LoVo (cell line): Measurements from ENCODE around the gene RPL41.
"Not testable (repeated sequence)": the region's sequence is repeated elsewhere in the genome, so short reads cannot be mapped to it uniquely, and the experiment has no call there.

Experiments
- DNase-seq: peaks from one replicate; pipeline ENCODE4 v3.0.0-alpha.2; 2016; ENCODE audit warnings: low spot score

The RPL41 gene

GRCh38 chr12:56103066-56103711 lies 13.2 kb upstream of the RPL41 start:
- no peak for DNase-seq

- DNase-seq: no peak
These were observed 12.7 kb upstream of the RPL41 start for GRCh38 chr12:56103823-56104108.

GRCh38 chr12:56104109-56104814 lies 12.2 kb upstream of the RPL41 start, which contains the start of gene PA2G4:
PA2G4 (plus strand) TSS chr12:56104559; CDS start chr12:56104738, 179 bp downstream.
- DNase-seq: peak; percentile 100

- DNase-seq: no peak
These were observed 11.4 kb upstream of the RPL41 start for GRCh38 chr12:56104815-56105608.

GRCh38 chr12:56105609-56105902 lies 10.9 kb upstream of the RPL41 start:
- no peak for DNase-seq

GRCh38 chr12:56107242-56107641 lies 9.2 kb upstream of the RPL41 start:
- no peak for DNase-seq

- DNase-seq: no peak
These were observed 5.9 kb upstream of the RPL41 start for GRCh38 chr12:56110571-56110970.

GRCh38 chr12:56114084-56114483 lies 2.3 kb upstream of the RPL41 start:
- DNase-seq: no peak

GRCh38 chr12:56115329-56115728 lies 1.1 kb upstream of the RPL41 start:
- DNase-seq: peak; percentile 49

- not testable (repeated sequence) for DNase-seq
These were observed 761 bp downstream of the RPL41 start for GRCh38 chr12:56117082-56117706.

- DNase-seq: peak; percentile 100
These were observed 1.6 kb downstream of the RPL41 start, which contains the start of gene ZC3H10 for GRCh38 chr12:56117778-56118687. ZC3H10 (plus strand) TSS chr12:56118266; CDS start chr12:56120563, 2,297 bp downstream.

GRCh38 chr12:56118688-56119357 lies 2.4 kb downstream of the RPL41 start:
- no peak for DNase-seq

GRCh38 chr12:56119361-56119796 lies 2.9 kb downstream of the RPL41 start:
- DNase-seq: peak; percentile 90

GRCh38 chr12:56120158-56120846 lies 3.9 kb downstream of the RPL41 start:
- no peak for DNase-seq

- no peak for DNase-seq
These were observed 4.9 kb downstream of the RPL41 start for GRCh38 chr12:56121204-56121870.

GRCh38 chr12:56122637-56123036 lies 6.2 kb downstream of the RPL41 start:
- DNase-seq: no peak

- no peak for DNase-seq
These were observed 7.7 kb downstream of the RPL41 start for GRCh38 chr12:56124133-56124532.

- no peak for DNase-seq
These were observed 10.4 kb downstream of the RPL41 start for GRCh38 chr12:56126732-56127239.

GRCh38 chr12:56127485-56127887 lies 11.1 kb downstream of the RPL41 start:
- no peak for DNase-seq
